Prostate gland (tissue), 2 donors: ENCODE measurements around the gene CNP. TPM values are rescaled to one million over a fixed set of nuclear protein-coding genes. Genes with fewer than 3 reads are reported as not detected.

Experiments used
- DNase-seq: peaks from one replicate; pipeline ENCODE4 v3.0.0-alpha.2; 2019; ENCODE audit warnings: low spot score
- H3K27ac ChIP-seq, 2 donors: fragments of 200-600 bp; sonication (generic); 2 replicates each; pipeline ENCODE4 v1.5.1; 2017 to 2019
- H3K27me3 ChIP-seq: fragments of 200-600 bp; sonication (generic); replicated peaks from 2 replicates; pipeline ENCODE4 v1.5.1; 2019; ENCODE audit not compliant: insufficient read depth
- H3K36me3 ChIP-seq, 2 donors: fragments of 200-600 bp; sonication (generic); 1 replicate in 1 of 2; 2 replicates in 1 of 2; pipeline versions ENCODE4 v1.5.1 to v1.8.1; 2017 to 2019
- H3K4me1 ChIP-seq: fragments of 200-600 bp; sonication (generic); replicated peaks from 2 replicates; pipeline ENCODE4 v1.5.1; 2019
- H3K4me3 ChIP-seq, 2 donors: fragments of 200-600 bp; sonication (generic); 2 replicates each; pipeline ENCODE4 v1.5.1; 2017 to 2019
- H3K9me3 ChIP-seq: fragments of 200-600 bp; sonication (generic); 2 replicates; pipeline ENCODE4 v1.5.1; 2017
- CTCF ChIP-seq, 4 experiments: fragments of 200-600 bp in 2 of 4; fragments of 450-650 bp in 2 of 4; sonication (generic) in 2 of 4; IDR thresholded peaks; 1 replicate in 3 of 4; 2 replicates in 1 of 4; pipeline ENCODE4 v1.5.1; 2016 to 2019; ENCODE audit warnings: antibody characterized with exemption in 4 of 4, mild to moderate bottlenecking in 2 of 4, moderate library complexity in 2 of 4
- POLR2A ChIP-seq: fragments of 450-650 bp; IDR thresholded peaks from one replicate; pipeline ENCODE4 v1.6.1; 2016; ENCODE audit warnings: antibody characterized with exemption, mild to moderate bottlenecking
- POLR2AphosphoS5 ChIP-seq: sonication (generic); formaldehyde crosslinking; IDR thresholded peaks from one replicate; pipeline ENCODE4 v1.6.1; 2017; ENCODE audit warnings: antibody characterized with exemption
- WGBS: methylation state at CpG from one replicate; pipeline ENCODE4 v1.1.5; 2018; 5-methylcytosine and 5-hydroxymethylcytosine counted together
- intact Hi-C: fragments of 100-400 bp; cut with DNase I; formaldehyde crosslinking; loops from one replicate; pipeline ENCODE4 v1.14.2; 2022
- total RNA-seq, 2 donors: library from RNA; depleted of rRNA; stranded (reverse); fragments of >200 nt; gene quantifications; one replicate each; pipeline ENCODE4 v1.1.0, GENCODE V29; 2016

CNP gene
- total RNA-seq, 2 donors from 2014 or later, result 85.8 to 117 TPM

DNA sequence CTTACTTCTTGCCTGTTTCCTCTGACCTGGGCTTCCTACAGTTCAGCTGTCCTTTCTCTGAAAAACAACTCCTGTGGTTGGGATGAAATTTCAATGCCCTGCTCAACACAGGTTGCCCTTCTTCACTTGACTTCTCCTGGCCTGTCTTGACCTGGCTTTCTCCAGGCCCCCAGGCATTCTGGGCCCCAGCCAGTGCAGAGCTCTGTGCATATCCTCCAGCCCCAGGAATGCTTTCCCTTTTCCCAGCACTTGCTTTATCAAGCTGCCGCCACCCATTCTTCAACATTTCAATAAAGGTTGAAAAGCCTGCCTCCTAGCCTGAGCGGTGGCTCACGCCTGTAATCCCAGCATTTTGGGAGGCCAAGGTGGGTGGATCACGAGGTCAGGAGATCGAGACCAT is 25.4 kb upstream of the CNP start:
- Histone ChIP-seq H3K27ac (no peak overlapping the region), H3K9me3 (no peaks in the 10 kb centered on the region), H3K4me1 (no peaks in the 10 kb centered on the region), H3K4me3 (no peak overlapping the region), H3K27me3 (no peaks in the 10 kb centered on the region), H3K36me3 (no peaks in the 10 kb centered on the region)
- intact Hi-C loops, result no loop called here
- DNase-seq, result no peak
- TF ChIP-seq CTCF (IDR thresholded peaks at IDR 0.05), result no peak
- TF ChIP-seq POLR2A, result no peak
- TF ChIP-seq POLR2AphosphoS5, result no peak
- WGBS, result over 99% methylated on average over 5 of the region's 5 CpGs

- no peaks in the 10 kb centered on the region for H3K9me3 ChIP-seq
- DNase-seq, result no peak
- H3K4me3 ChIP-seq, result no peak overlapping the region
- intact Hi-C loops, result no loop called here
- 93% methylated on average over 8 of the region's 8 CpGs for WGBS
- H3K4me1 ChIP-seq, result no peaks in the 10 kb centered on the region
- no peaks in the 10 kb centered on the region for H3K27me3 ChIP-seq
- no peak for TF ChIP-seq CTCF (IDR thresholded peaks at IDR 0.05)
- no peak for TF ChIP-seq POLR2AphosphoS5
- no peak for TF ChIP-seq POLR2A
- no peaks in the 10 kb centered on the region for H3K36me3 ChIP-seq
- no peak overlapping the region for H3K27ac ChIP-seq
Measured at GRCh38 chr17:41942626-41943373, 23.8 kb upstream of the CNP start.

- intact Hi-C loops, result no loop called here
- H3K4me3 ChIP-seq, result no peak overlapping the region
- H3K27me3 ChIP-seq, result no peaks in the 10 kb centered on the region
- no peaks in the 10 kb centered on the region for H3K4me1 ChIP-seq
- 91% methylated on average over 3 of the region's 3 CpGs for WGBS
- no peaks in the 10 kb centered on the region for H3K36me3 ChIP-seq
- TF ChIP-seq POLR2A, result no peak
- TF ChIP-seq CTCF (IDR thresholded peaks at IDR 0.05), result no peak
- no peak for TF ChIP-seq POLR2AphosphoS5
- H3K27ac ChIP-seq, result no peak overlapping the region
- H3K9me3 ChIP-seq, result no peaks in the 10 kb centered on the region
- no peak for DNase-seq
Measured at GRCh38 chr17:41943492-41943891, 23.1 kb upstream of the CNP start.

DNA sequence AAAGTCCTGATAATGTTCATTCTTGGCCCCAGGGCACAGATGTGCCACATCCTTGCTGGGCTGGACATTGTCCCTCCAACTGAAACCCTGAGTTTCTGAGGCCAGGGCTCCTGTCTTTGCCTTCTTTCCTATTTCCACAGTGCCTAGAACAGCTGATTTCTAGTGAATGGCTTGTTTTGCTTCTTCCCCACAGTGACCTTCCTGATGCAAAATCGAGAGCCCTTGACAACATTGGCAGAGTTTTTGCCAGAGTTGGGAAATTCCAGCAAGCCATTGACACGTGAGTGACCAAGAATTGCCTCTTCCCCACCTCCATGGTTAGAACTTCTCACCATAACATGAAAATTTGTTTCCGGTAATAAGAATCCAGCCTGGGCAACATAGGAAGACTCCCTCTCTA is 21.7 kb upstream of the CNP start:
- H3K4me1 ChIP-seq, result no peaks in the 10 kb centered on the region
- H3K9me3 ChIP-seq, result no peaks in the 10 kb centered on the region
- DNase-seq, result no peak
- H3K27me3 ChIP-seq, result no peaks in the 10 kb centered on the region
- no peak overlapping the region for H3K27ac ChIP-seq
- WGBS, result 84% methylated on average over 3 of the region's 3 CpGs
- no peaks in the 10 kb centered on the region for H3K36me3 ChIP-seq
- TF ChIP-seq CTCF (IDR thresholded peaks at IDR 0.05) (no peak), POLR2A (no peak), POLR2AphosphoS5 (no peak)
- intact Hi-C loops, result no loop called here
- no peak overlapping the region for H3K4me3 ChIP-seq

DNA sequence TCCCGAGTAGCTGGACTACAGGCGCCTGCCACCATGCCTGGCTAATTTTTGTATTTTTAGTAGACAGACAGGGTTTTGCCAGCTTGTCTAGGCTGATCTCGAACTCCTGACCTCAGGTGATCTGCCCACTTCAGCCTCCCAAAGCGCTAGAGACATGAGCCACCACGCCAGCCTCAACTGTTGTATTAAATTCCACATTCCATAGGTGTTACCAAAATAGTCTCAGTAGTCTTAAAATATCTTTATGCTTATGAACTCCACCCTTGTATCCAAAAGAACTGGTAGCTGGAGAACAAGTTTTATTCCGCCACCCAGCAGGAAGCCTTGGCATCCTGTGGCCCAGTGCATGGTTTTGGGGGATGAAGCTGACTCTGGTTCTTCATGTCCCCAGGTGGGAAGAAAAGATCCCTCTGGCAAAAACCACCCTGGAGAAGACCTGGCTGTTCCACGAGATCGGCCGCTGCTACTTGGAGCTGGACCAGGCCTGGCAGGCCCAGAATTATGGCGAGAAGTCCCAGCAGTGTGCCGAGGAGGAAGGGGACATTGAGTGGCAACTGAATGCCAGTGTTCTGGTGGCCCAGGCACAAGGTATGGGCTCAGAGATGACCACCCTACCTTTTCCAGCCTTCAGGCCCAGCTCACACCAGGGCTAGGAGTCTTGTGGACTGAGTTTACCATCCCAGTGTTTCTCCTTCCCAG is 17.7 kb upstream of the CNP start:
- DNase-seq, result no peak
- H3K4me3 ChIP-seq, result no peak overlapping the region
- 83% methylated on average over 11 of the region's 11 CpGs for WGBS
- intact Hi-C loops, result no loop called here
- H3K4me1 ChIP-seq, result no peaks in the 10 kb centered on the region
- H3K27me3 ChIP-seq, result no peaks in the 10 kb centered on the region
- no peaks in the 10 kb centered on the region for H3K36me3 ChIP-seq
- no peak for TF ChIP-seq POLR2AphosphoS5
- TF ChIP-seq POLR2A, result no peak
- TF ChIP-seq CTCF (IDR thresholded peaks at IDR 0.05), result no peak
- H3K27ac ChIP-seq, result no peak overlapping the region
- H3K9me3 ChIP-seq, result no peaks in the 10 kb centered on the region
